Adipocyte (in vitro differentiated cells): ENCODE data around the gene CFAP20DC.
"Not testable (repeated sequence)": the region's sequence is repeated elsewhere in the genome, so short reads cannot be mapped to it uniquely, and the experiment has no call there.

Experiments
- DNase-seq: peaks from one replicate; pipeline ENCODE4 v3.0.0-alpha.2; 2015; ENCODE audit warnings: low read depth
- H3K27me3 ChIP-seq: replicated peaks from 2 replicates; pipeline ENCODE4 v1.7.0; 2013; ENCODE audit warnings: mild to moderate bottlenecking, low read length, moderate library complexity; ENCODE audit not compliant: control insufficient read depth, insufficient read depth
- H3K36me3 ChIP-seq: 2 replicates; pipeline ENCODE4 v1.7.0; 2013; ENCODE audit warnings: low read length, mild to moderate bottlenecking, moderate library complexity; ENCODE audit not compliant: control insufficient read depth, insufficient read depth, severe bottlenecking
- H3K4me1 ChIP-seq: 2 replicates; pipeline ENCODE4 v1.7.0; 2013; ENCODE audit warnings: mild to moderate bottlenecking, low read length, moderate library complexity; ENCODE audit not compliant: control insufficient read depth, insufficient read depth
- H3K4me3 ChIP-seq: 2 replicates; pipeline ENCODE4 v1.7.0; 2013; ENCODE audit warnings: mild to moderate bottlenecking, low read length, moderate library complexity
- H3K9ac ChIP-seq: 2 replicates; pipeline ENCODE4 v1.7.0; 2013; ENCODE audit warnings: mild to moderate bottlenecking, low read length, moderate library complexity
- H3K9me3 ChIP-seq: 2 replicates; pipeline ENCODE4 v1.7.0; 2013; ENCODE audit warnings: mild to moderate bottlenecking, low read length, moderate library complexity; ENCODE audit not compliant: control insufficient read depth

Gene CFAP20DC

DNA sequence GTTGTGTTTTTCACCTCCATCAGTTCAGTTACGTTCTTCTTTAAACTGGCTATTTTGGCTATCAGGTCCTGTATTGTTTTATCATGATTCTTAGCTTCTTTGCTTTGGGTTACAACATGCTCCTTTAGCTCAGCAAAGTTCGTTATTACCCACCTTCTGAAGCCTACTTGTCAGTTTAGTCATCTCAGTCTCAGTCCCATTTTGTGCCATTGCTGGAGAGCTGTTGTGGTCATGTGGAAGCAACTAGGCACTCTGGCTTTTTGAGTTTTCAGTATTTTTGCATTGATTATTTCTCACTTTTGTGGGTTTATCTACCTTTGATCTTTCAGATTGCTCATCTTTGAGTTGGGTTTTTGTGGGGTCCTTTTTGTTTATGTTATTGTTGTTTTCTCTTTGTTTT lies 151.3 kb downstream of the CFAP20DC start:
- no peaks in the 10 kb centered on the region for H3K9me3 ChIP-seq

DNA sequence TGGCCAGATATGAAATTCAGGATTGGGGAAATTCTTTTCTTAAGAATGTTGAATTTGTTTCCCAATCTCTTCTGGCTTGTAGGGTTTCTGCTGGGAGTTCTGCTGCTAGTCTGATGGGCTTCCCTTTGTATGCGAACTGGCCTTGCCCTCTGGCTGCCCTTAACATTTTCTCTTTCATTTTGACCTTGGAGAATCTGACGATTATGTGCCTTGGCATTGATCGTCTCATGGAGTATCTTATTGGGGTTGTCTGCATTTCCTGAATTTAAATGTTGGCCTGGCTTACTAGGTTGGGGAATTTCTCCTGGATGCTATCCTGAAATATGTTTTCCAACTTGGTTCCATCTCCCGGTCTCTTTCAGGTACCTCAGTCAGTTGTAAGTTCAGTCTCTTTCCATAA lies 152.2 kb downstream of the CFAP20DC start:
- Histone ChIP-seq H3K27me3 (no peaks in the 10 kb centered on the region), H3K9ac (no peak overlapping the region), H3K36me3 (no peaks in the 10 kb centered on the region), H3K4me3 (no peak overlapping the region), H3K9me3 (no peaks in the 10 kb centered on the region), H3K4me1 (no peaks in the 10 kb centered on the region)
- DNase-seq = no peak

More for the DNA sequence above, 151.3 kb downstream of the CFAP20DC start:
- H3K9ac ChIP-seq = no peak overlapping the region
- no peak overlapping the region for H3K4me3 ChIP-seq
- H3K36me3 ChIP-seq = no peaks in the 10 kb centered on the region
- no peaks in the 10 kb centered on the region for H3K4me1 ChIP-seq
- DNase-seq = no peak
- H3K27me3 ChIP-seq = no peaks in the 10 kb centered on the region

DNA sequence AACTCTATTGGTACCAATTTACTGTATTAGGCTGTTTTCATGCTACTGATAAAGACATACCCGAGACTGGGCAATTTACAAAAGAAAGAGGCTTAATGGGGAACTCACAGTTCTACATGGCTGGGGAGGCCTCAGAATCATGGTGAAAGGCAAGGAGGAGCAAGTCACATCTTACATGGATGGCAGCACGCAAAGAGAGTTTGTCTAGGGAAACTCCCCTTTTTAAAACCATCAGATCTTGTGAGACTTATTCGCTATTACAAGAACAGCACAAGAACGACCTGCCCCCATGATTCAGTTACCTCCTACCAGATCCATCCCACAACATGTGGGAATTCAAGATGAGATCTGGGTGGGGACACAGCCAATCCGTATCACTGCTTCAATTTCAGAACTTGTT lies 154.1 kb downstream of the CFAP20DC start:
- not testable (repeated sequence) for H3K4me3 ChIP-seq, H3K27me3 ChIP-seq, H3K9me3 ChIP-seq, H3K36me3 ChIP-seq, H3K9ac ChIP-seq, H3K4me1 ChIP-seq, DNase-seq

DNA sequence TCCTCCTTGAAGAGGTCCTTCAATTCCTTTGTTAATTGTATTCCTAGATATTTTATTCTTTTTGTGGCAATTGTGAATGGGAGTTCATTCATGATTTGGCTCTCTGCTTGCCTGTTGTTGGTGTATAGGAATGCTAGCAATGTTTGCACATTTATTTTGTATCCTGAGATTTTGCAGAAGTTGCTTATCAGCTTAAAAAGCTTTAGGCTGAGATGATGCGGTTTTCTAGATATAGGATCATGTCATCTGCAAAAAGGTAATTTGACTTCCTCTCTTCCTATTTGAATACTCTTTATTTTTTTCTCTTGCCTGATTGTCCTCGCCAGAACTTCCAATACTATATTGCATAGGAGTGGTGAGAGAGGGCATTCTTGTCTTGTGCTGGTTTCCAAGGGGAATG lies 157.3 kb downstream of the CFAP20DC start:
- not testable (repeated sequence) for H3K36me3 ChIP-seq, H3K4me3 ChIP-seq, H3K9me3 ChIP-seq, H3K9ac ChIP-seq, H3K27me3 ChIP-seq, H3K4me1 ChIP-seq, DNase-seq

DNA sequence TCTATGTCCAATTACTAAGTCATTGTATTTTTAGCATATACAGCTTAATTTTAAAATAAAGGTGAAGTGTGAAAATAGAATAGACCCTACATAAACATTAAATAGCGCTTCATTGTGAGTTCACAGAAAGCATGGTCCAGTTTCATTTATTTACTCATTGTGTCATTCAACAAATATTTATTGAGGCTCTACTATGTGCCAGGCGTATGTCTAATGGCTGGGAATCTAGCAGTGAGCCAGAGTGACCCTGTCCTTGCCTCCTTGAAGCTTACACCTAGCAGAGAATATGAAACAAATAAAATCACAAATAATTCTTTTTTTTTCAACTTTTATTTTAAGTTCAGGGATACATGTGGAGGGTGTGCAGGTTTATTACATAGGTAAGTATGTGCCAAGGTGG lies 161.7 kb downstream of the CFAP20DC start:
- Histone ChIP-seq H3K4me3 (no peak overlapping the region), H3K27me3 (no peaks in the 10 kb centered on the region), H3K9me3 (no peaks in the 10 kb centered on the region), H3K4me1 (no peaks in the 10 kb centered on the region), H3K36me3 (no peaks in the 10 kb centered on the region), H3K9ac (no peak overlapping the region)
- DNase-seq = no peak

DNA sequence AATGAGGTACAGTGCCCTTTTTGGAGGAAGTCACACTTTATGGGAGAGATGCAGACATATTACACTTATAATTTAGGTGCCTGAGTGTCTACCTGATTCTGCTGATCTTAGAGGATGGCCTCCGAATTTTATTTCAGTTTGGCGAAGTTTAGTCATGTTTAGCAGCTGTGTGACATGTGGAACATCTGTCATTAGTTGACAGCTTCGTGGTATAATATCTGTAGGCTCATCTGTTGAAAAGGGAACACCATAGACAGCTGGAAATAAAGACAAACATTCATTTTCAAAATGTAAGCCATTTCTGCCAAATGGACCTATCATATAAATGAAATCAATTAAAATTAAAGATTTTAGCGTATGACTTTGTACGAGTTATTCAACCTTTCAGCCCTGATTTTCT lies 165.4 kb downstream of the CFAP20DC start:
- no peak overlapping the region for H3K4me3 ChIP-seq
- no peaks in the 10 kb centered on the region for H3K9me3 ChIP-seq
- H3K36me3 ChIP-seq = no peaks in the 10 kb centered on the region
- no peaks in the 10 kb centered on the region for H3K4me1 ChIP-seq
- H3K27me3 ChIP-seq = no peaks in the 10 kb centered on the region
- DNase-seq = no peak
- no peak overlapping the region for H3K9ac ChIP-seq

DNA sequence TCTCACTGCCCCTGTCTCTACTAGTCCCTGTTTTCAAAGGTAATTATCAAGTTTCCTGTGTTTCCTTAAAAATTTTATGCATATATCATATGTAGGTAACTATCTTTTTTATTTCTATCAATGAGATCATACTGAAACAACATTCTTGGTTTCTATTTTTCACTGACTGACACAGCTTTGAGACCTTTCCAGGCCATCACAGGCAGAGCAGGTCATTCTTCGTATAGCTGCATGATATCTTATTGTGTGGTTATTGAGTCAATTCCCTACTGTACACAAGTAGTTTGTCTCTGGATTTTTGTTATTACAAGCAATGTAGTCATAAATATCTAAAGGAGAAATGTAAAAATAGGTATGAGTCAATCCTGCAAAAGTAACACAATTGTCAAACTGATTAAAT lies 169.6 kb downstream of the CFAP20DC start:
- Histone ChIP-seq H3K27me3 (no peaks in the 10 kb centered on the region), H3K4me1 (no peaks in the 10 kb centered on the region), H3K9me3 (no peaks in the 10 kb centered on the region), H3K36me3 (no peaks in the 10 kb centered on the region), H3K9ac (no peak overlapping the region), H3K4me3 (no peak overlapping the region)
- DNase-seq = no peak

DNA sequence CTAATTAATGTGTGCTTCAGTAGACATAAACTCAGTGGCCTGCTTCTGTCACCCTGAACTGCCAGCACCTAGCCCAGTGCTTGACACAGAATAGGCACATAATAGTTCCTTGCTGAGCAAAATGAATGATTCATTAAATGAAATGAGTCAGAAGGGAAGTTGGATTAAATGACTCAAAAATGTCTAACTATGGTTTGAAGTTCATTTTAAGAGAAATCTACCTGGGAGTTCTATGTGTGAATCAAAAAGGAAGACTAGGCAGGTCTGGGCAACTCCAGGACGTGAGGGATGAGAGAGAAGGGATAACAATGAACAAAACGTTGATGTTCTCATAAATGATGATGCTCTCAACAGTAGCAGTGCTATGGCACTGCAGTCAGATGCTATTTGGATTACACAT lies 175.0 kb downstream of the CFAP20DC start:
- Histone ChIP-seq H3K4me1 (peaks cover 4% of the 10 kb centered on the region), H3K27me3 (no peaks in the 10 kb centered on the region), H3K4me3 (no peak overlapping the region), H3K9me3 (no peaks in the 10 kb centered on the region), H3K9ac (no peak overlapping the region), H3K36me3 (no peaks in the 10 kb centered on the region)
- no peak for DNase-seq

DNA sequence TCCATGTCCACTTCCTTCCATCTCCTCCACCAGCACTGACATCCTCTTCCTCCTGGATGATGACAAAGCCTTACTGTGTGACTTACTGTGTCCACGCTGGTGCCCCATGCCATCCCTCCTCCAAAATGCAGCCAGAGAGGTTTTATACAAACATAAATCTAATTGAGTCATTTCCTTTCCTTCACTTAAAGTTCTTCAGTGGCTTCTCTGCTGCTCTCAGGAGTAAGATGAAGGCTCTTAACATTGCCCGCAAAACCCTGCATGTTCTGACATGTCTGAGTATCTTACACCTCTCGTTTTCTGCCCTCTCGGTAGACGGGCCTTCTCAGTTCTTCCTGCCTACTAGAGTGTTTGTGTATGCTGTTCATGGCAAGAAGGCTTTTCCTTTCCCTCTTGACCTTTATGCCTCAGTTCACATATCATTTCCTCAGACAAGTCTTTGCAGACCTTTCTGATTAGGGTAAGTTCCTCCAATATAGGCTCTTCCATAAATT lies 175.5 kb downstream of the CFAP20DC start:
- no peaks in the 10 kb centered on the region for H3K9me3 ChIP-seq
- no peaks in the 10 kb centered on the region for H3K27me3 ChIP-seq
- DNase-seq = no peak
- no peak overlapping the region for H3K4me3 ChIP-seq
- H3K36me3 ChIP-seq = no peaks in the 10 kb centered on the region
- H3K9ac ChIP-seq = no peak overlapping the region
- H3K4me1 ChIP-seq = peaks cover 4% of the 10 kb centered on the region

DNA sequence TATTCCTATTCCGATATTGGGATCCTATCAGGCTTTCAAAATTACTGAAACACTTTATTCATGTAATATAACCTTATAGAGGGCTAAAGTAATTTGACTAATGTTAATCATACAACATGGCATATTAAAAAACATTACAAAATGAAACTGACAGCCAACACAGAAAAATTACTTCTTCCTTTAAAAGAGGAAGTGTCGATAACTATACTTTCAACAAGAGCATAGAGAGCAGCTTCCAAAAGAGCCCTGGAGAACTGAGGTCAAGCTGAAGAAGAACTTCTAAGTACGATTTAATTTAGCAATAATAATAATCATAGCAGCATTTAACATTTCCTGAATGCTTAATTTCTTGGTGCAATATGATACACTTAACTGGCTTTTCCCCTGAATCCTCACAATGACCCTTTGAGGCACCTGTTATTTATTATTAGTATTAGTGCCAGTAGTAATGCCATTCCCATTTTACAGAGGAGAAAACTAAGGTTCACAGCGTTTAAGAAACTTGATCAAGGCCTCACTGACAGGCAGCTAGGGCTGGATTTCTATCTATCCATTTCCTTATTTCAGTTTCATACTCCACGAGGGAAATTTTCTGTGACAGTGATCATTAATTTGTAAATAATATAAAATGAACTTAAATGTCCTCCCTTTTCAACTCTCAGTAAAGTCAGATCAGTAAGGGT lies 181.6 kb downstream of the CFAP20DC start:
- H3K9me3 ChIP-seq = no peaks in the 10 kb centered on the region
- DNase-seq = no peak
- no peaks in the 10 kb centered on the region for H3K27me3 ChIP-seq
- no peaks in the 10 kb centered on the region for H3K4me1 ChIP-seq
- H3K36me3 ChIP-seq = no peaks in the 10 kb centered on the region
- no peak overlapping the region for H3K4me3 ChIP-seq
- H3K9ac ChIP-seq = no peak overlapping the region

DNA sequence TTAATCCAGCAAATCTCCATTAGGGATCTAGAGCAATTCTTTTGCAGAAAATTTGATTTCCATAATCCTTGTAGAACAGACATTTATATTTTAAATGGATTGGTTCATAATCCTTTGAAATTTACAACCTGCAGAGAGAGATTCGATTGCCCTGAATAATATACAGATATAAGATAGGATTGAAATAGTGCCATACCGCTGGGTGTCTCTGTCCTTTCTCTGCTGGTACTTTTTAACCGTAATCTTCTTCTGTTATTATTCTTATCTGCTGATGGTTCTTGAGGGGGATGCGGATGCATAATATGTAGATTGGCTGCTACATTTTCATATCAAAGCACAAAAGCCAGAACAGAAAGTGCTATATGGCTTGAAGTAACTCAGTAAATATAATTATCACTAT lies 182.2 kb downstream of the CFAP20DC start:
- Histone ChIP-seq H3K4me3 (no peak overlapping the region), H3K36me3 (no peaks in the 10 kb centered on the region), H3K4me1 (no peaks in the 10 kb centered on the region), H3K9me3 (no peaks in the 10 kb centered on the region), H3K9ac (no peak overlapping the region), H3K27me3 (no peaks in the 10 kb centered on the region)
- no peak for DNase-seq

DNA sequence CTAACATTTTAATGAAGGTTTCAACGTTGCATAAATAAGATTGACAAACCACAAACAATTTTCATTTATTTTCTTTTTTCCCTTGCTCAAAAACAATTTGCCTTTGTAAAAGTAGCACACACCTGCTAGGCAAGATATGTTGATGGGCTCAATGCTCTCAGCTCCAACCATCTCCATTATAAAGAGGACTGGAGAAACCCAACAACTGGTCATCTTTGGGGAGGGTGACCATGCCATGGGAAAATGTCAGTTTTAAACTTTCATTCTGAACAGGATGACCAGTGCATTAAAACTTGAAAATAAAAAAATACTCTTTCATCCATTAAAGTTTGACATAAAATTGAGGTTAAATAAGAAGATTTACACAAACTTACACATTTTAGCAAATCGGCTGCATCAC lies 183.7 kb downstream of the CFAP20DC start:
- Histone ChIP-seq H3K4me3 (no peak overlapping the region), H3K27me3 (no peaks in the 10 kb centered on the region), H3K36me3 (no peaks in the 10 kb centered on the region), H3K9ac (no peak overlapping the region), H3K9me3 (no peaks in the 10 kb centered on the region), H3K4me1 (no peaks in the 10 kb centered on the region)
- DNase-seq = no peak
